Ishikawa (cell line): ENCODE measurements around the gene OR52D1.

ENCODE experiments used
- CEBPB ChIP-seq: IDR thresholded peaks from 2 replicates; pipeline ENCODE4 v1.6.1; 2012
- CREB1 ChIP-seq: IDR thresholded peaks from 2 replicates; pipeline ENCODE4 v1.6.1; 2012; ENCODE audit warnings: low read depth
- EGR1 ChIP-seq: IDR thresholded peaks from 2 replicates; pipeline ENCODE4 v1.6.1; 2012
- EP300 ChIP-seq: IDR thresholded peaks from 2 replicates; pipeline ENCODE4 v1.6.1; 2012; ENCODE audit warnings: borderline replicate concordance
- FOXM1 ChIP-seq: IDR thresholded peaks from 2 replicates; pipeline ENCODE4 v1.6.1; 2012; ENCODE audit warnings: low read depth, borderline replicate concordance
- NFIC ChIP-seq: IDR thresholded peaks from 2 replicates; pipeline ENCODE4 v1.6.1; 2012
- RAD21 ChIP-seq: IDR thresholded peaks from 2 replicates; pipeline ENCODE4 v1.6.1; 2012; ENCODE audit warnings: low read depth
- REST ChIP-seq: IDR thresholded peaks from 2 replicates; pipeline ENCODE4 v1.6.1; 2012; ENCODE audit warnings: low read depth, mild to moderate bottlenecking
- TAF1 ChIP-seq: IDR thresholded peaks from 2 replicates; pipeline ENCODE4 v1.6.1; 2012; ENCODE audit warnings: low read depth, mild to moderate bottlenecking
- TCF12 ChIP-seq: IDR thresholded peaks from 2 replicates; pipeline ENCODE4 v1.6.1; 2012; ENCODE audit warnings: low read depth
- TEAD4 ChIP-seq: IDR thresholded peaks from 2 replicates; pipeline ENCODE4 v1.6.1; 2012
- USF1 ChIP-seq: IDR thresholded peaks from 2 replicates; pipeline ENCODE4 v1.6.1; 2012
- YY1 ChIP-seq: IDR thresholded peaks from 2 replicates; pipeline ENCODE4 v1.6.1; 2012; ENCODE audit warnings: low read depth
- ZBTB7A ChIP-seq: IDR thresholded peaks from 2 replicates; pipeline ENCODE4 v1.6.1; 2012; ENCODE audit warnings: low read depth
- TF ChIP-seq, protein P1 (sequence below): IDR thresholded peaks from 2 replicates; pipeline ENCODE4 v1.6.1; 2012

Gene OR52D1

GRCh38 chr11:5488798-5489399 lies 414 bp downstream of the OR52D1 start:
- TF ChIP-seq NFIC (no peak), CREB1 (no peak), RAD21 (no peak), TAF1 (no peak), YY1 (no peak), USF1 (no peak), REST (no peak), TEAD4 (no peak), EP300 (no peak), ZBTB7A (no peak), TCF12 (no peak), FOXM1 (no peak), CEBPB (no peak), EGR1 (no peak)
- TF ChIP-seq, protein P1, sequence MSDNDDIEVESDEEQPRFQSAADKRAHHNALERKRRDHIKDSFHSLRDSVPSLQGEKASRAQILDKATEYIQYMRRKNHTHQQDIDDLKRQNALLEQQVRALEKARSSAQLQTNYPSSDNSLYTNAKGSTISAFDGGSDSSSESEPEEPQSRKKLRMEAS, result no peak

- TF ChIP-seq REST (no peak), TAF1 (no peak), ZBTB7A (no peak), NFIC (no peak), TCF12 (no peak), FOXM1 (no peak), EGR1 (no peak), RAD21 (no peak), CREB1 (no peak), USF1 (no peak), TEAD4 (no peak), EP300 (no peak), YY1 (no peak), CEBPB (no peak)
- TF ChIP-seq, protein P1, result no peak
Measured at GRCh38 chr11:5489576-5490357, 1.3 kb downstream of the OR52D1 start.

DNA sequence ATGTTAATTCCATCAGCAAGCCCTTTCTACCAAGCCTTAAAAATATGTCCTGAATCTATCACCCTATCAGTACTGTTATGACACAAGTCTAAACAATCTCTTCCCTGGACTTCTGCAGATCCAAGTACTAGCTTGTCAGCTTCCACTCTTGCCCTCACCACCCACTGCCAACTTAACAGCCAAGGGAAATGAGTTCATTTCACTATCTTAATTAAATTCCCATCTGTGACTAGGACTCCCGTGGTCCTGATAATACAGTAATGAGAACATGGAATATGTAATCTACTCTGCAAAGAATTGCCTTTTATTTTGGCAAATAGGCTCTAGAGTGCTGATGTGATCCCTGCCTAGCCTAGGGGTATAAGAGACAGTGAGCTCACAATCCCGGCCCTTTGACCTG lies 11.2 kb downstream of the OR52D1 start:
- TF ChIP-seq YY1 (no peak), RAD21 (no peak), FOXM1 (no peak), REST (no peak), ZBTB7A (no peak), EGR1 (no peak), CREB1 (no peak), USF1 (no peak), TAF1 (no peak), CEBPB (no peak), NFIC (no peak), TEAD4 (no peak), EP300 (no peak), TCF12 (no peak)
- TF ChIP-seq, protein P1, result no peak
